ENCODE results near the gene SORBS2.

GRCh38 chr4:185839770-185840169 lies 27.8 kb upstream of the SORBS2 start:
- TF ChIP-seq CTCF (IDR thresholded peaks at IDR 0.05) = no peak
- no peak for TF ChIP-seq EP300 (IDR thresholded peaks at IDR 0.05)
- no peak for TF ChIP-seq POLR2A (IDR thresholded peaks at IDR 0.05)

Measured in tibial nerve (tissue), 4 donors.